HEK293 (cell line): ENCODE data around the gene TP63.

ENCODE experiments used
- CTCF ChIA-PET: fragments of 350-600 bp; formaldehyde crosslinking; extraction: SDS; loops from one replicate; lab custom pipeline; 2021; ENCODE audit warnings: antibody characterized with exemption; lab: Yijun Ruan, JAX
- POLR2A ChIA-PET: fragments of 300-600 bp; formaldehyde crosslinking; extraction: SDS; loops from one replicate; lab custom pipeline; 2020; ENCODE audit warnings: antibody characterized with exemption, inconsistent platforms; lab: Yijun Ruan, JAX
- H3K27ac ChIP-seq: fragments of 200-500 bp; sonication (Bioruptor generic); 2 replicates; pipeline ENCODE4 v1.5.1; 2014; ENCODE audit warnings: low read depth, low read length, control low read depth, inconsistent platforms; ENCODE audit errors: extremely low read depth
- H3K36me3 ChIP-seq, 2 experiments: fragments of 200-500 bp in 1 of 2; sonication (Bioruptor generic) in 1 of 2; 1 replicate in 1 of 2; 2 replicates in 1 of 2; pipeline ENCODE4 v1.5.1; 2014 to 2017; ENCODE audit warnings: inconsistent platforms in 2 of 2, low read length in 2 of 2; ENCODE audit not compliant: control insufficient read depth in 2 of 2, insufficient read depth in 1 of 2
- H3K4me1 ChIP-seq: fragments of 200-500 bp; sonication (Bioruptor generic); 2 replicates; pipeline ENCODE4 v1.5.1; 2014; ENCODE audit warnings: mild to moderate bottlenecking, low read length, inconsistent platforms; ENCODE audit not compliant: control insufficient read depth, insufficient read depth
- H3K4me3 ChIP-seq: 2 replicates; pipeline ENCODE4 v1.5.1; 2011; ENCODE audit warnings: low read depth, mild to moderate bottlenecking, control low read depth, low read length, moderate library complexity
- H3K9me3 ChIP-seq: fragments of 200-500 bp; sonication (Bioruptor generic); 2 replicates; pipeline ENCODE4 v1.5.1; 2014; ENCODE audit warnings: low read depth, low read length, inconsistent platforms; ENCODE audit not compliant: control insufficient read depth, insufficient read depth
- AEBP2 ChIP-seq: fragments of 450-650 bp; formaldehyde crosslinking; IDR thresholded peaks from 2 replicates; pipeline ENCODE4 v1.5.1; 2016; ENCODE audit warnings: missing biosample characterization, missing genetic modification characterization, borderline replicate concordance
- ELK4 ChIP-seq: IDR thresholded peaks from 2 replicates; pipeline ENCODE4 v1.6.1; 2011; ENCODE audit warnings: mild to moderate bottlenecking, low read depth, low read length, borderline replicate concordance
- IKZF3 ChIP-seq: fragments of 450-650 bp; IDR thresholded peaks from 2 replicates; pipeline ENCODE4 v1.5.0; 2018; ENCODE audit warnings: missing biosample characterization, mild to moderate bottlenecking, missing genetic modification characterization, moderate library complexity
- MEIS1 ChIP-seq: sonication (generic); formaldehyde crosslinking; IDR thresholded peaks from 2 replicates; pipeline ENCODE4 v1.8.1; 2022; ENCODE audit warnings: missing genetic modification reagents, mild to moderate bottlenecking, borderline replicate concordance
- OVOL3 ChIP-seq: fragments of 450-650 bp; formaldehyde crosslinking; IDR thresholded peaks from 2 replicates; pipeline ENCODE4 v1.5.1; 2016; ENCODE audit warnings: missing biosample characterization, missing genetic modification characterization
- PATZ1 ChIP-seq: fragments of 450-650 bp; formaldehyde crosslinking; IDR thresholded peaks from 2 replicates; pipeline ENCODE4 v1.5.1; 2016; ENCODE audit warnings: missing biosample characterization, missing genetic modification characterization
- REPIN1 ChIP-seq: fragments of 450-650 bp; formaldehyde crosslinking; IDR thresholded peaks from 2 replicates; pipeline ENCODE4 v1.5.1; 2017; ENCODE audit warnings: missing biosample characterization, missing genetic modification characterization, low read depth
- REST ChIP-seq: fragments of 450-650 bp; formaldehyde crosslinking; IDR thresholded peaks from 2 replicates; pipeline ENCODE4 v1.5.1; 2016; ENCODE audit warnings: missing biosample characterization, missing genetic modification characterization
- SCRT1 ChIP-seq: fragments of 450-650 bp; formaldehyde crosslinking; IDR thresholded peaks from 2 replicates; pipeline ENCODE4 v1.5.1; 2016; ENCODE audit warnings: missing biosample characterization, missing genetic modification characterization, borderline replicate concordance
- SP7 ChIP-seq: fragments of 450-650 bp; formaldehyde crosslinking; IDR thresholded peaks from 2 replicates; pipeline ENCODE4 v1.5.1; 2016; ENCODE audit warnings: missing biosample characterization, missing genetic modification characterization
- ZNF114 ChIP-seq: fragments of 450-650 bp; formaldehyde crosslinking; IDR thresholded peaks from 2 replicates; pipeline ENCODE4 v1.5.0; 2017; ENCODE audit warnings: missing biosample characterization, missing genetic modification characterization
- ZNF169 ChIP-seq: fragments of 450-650 bp; formaldehyde crosslinking; IDR thresholded peaks from 2 replicates; pipeline ENCODE4 v1.5.1; 2016; ENCODE audit warnings: missing biosample characterization, missing genetic modification characterization
- ZNF223 ChIP-seq: fragments of 450-650 bp; formaldehyde crosslinking; IDR thresholded peaks from 2 replicates; pipeline ENCODE4 v1.5.1; 2016; ENCODE audit warnings: missing biosample characterization, missing genetic modification characterization
- ZNF266 ChIP-seq: fragments of 450-650 bp; formaldehyde crosslinking; IDR thresholded peaks from 2 replicates; pipeline ENCODE4 v1.5.1; 2016; ENCODE audit warnings: missing biosample characterization, missing genetic modification characterization, low read depth
- ZNF280D ChIP-seq: fragments of 450-650 bp; formaldehyde crosslinking; IDR thresholded peaks from 2 replicates; pipeline ENCODE4 v1.5.1; 2016; ENCODE audit warnings: missing biosample characterization, missing genetic modification characterization
- ZNF341 ChIP-seq: fragments of 450-650 bp; formaldehyde crosslinking; IDR thresholded peaks from 2 replicates; pipeline ENCODE4; 2016; ENCODE audit warnings: low read depth, missing biosample characterization, missing genetic modification characterization
- ZNF473 ChIP-seq: fragments of 450-650 bp; formaldehyde crosslinking; IDR thresholded peaks from 2 replicates; pipeline ENCODE4 v1.5.1; 2017; ENCODE audit warnings: missing biosample characterization, missing genetic modification characterization
- ZNF548 ChIP-seq: fragments of 450-650 bp; formaldehyde crosslinking; IDR thresholded peaks from 2 replicates; pipeline ENCODE4 v1.5.1; 2016; ENCODE audit warnings: missing biosample characterization, missing genetic modification characterization
- ZNF639 ChIP-seq: fragments of 450-650 bp; formaldehyde crosslinking; IDR thresholded peaks from 2 replicates; pipeline ENCODE4 v1.5.1; 2016; ENCODE audit warnings: missing biosample characterization, missing genetic modification characterization
- ZNF664 ChIP-seq: fragments of 450-650 bp; formaldehyde crosslinking; IDR thresholded peaks from 2 replicates; pipeline ENCODE4 v1.5.1; 2016; ENCODE audit warnings: missing biosample characterization, missing genetic modification characterization
- ZNF76 ChIP-seq: fragments of 450-650 bp; formaldehyde crosslinking; IDR thresholded peaks from 2 replicates; pipeline ENCODE4; 2016; ENCODE audit warnings: low read depth, missing biosample characterization, missing genetic modification characterization, borderline replicate concordance

The TP63 gene

GRCh38 chr3:189799366-189799765 is 168.2 kb downstream of the TP63 start (continued):
- TF ChIP-seq ELK4 = no peak
- no peak for TF ChIP-seq ZNF266 (tag by site-specific recombination)
- no peak for TF ChIP-seq ZNF169 (tag by site-specific recombination)
- TF ChIP-seq ZNF639 (tag by site-specific recombination) = no peak
- TF ChIP-seq ZNF664 = no peak
- TF ChIP-seq, all 188 proteins: peak for 0

GRCh38 chr3:189800436-189800835 is 169.2 kb downstream of the TP63 start:
- Histone ChIP-seq H3K4me1 (no peaks in the 10 kb centered on the region), H3K9me3 (no peaks in the 10 kb centered on the region), H3K27ac (no peak overlapping the region), H3K36me3 (no peaks in the 10 kb centered on the region), H3K4me3 (no peak overlapping the region)
- POLR2A ChIA-PET = no interaction called here
- CTCF ChIA-PET = no interaction called here
- TF ChIP-seq ZNF223 (no peak), ZNF548 (no peak), SCRT1 (tag by site-specific recombination) (no peak), PATZ1 (tag by site-specific recombination) (no peak), ZNF114 (tag by site-specific recombination) (no peak), ZNF280D (tag by site-specific recombination) (no peak), REPIN1 (no peak), OVOL3 (tag by site-specific recombination) (no peak), SP7 (no peak), IKZF3 (tag by site-specific recombination) (no peak), AEBP2 (no peak), ZNF76 (tag by site-specific recombination) (no peak), ZNF473 (tag by site-specific recombination) (no peak), REST (tag by site-specific recombination) (no peak), ZNF169 (tag by site-specific recombination) (no peak), MEIS1 (CRISPR knock-in tag) (no peak), ZNF341 (no peak)
